A673 (cell line): Measurements from ENCODE around the gene NHEJ1.

ENCODE experiments used
- CTCF ChIP-seq: fragments of 300-800, 200-600 bp; sonication (generic); conservative IDR thresholded peaks from 2 replicates; pipeline ENCODE4 v1.5.1; 2017; ENCODE audit warnings: low read depth, mild to moderate bottlenecking, antibody characterized with exemption, low read length, moderate library complexity, mixed read lengths
- EZH2 ChIP-seq: fragments of 200-600 bp; sonication (generic); IDR thresholded peaks from 2 replicates; pipeline ENCODE4 v1.6.1; 2017; ENCODE audit warnings: borderline replicate concordance, low read depth, mild to moderate bottlenecking, mixed read lengths, antibody characterized with exemption, low read length; ENCODE audit not compliant: poor library complexity, severe bottlenecking

- no peak for TF ChIP-seq CTCF
- TF ChIP-seq EZH2, result no peak
Observed at GRCh38 chr2:219140722-219141121, 19.9 kb downstream of the NHEJ1 start.
